Measurements from ENCODE around the gene TRAPPC12.
"Not testable (repeated sequence)": the region's sequence is repeated elsewhere in the genome, so short reads cannot be mapped to it uniquely, and the experiment has no call there.

GRCh38 chr2:3492475-3492787 lies 112.9 kb downstream of the TRAPPC12 start:
- not testable (repeated sequence) for TF ChIP-seq CTCF (conservative IDR thresholded peaks at IDR 0.05 in 1 of 2, IDR thresholded peaks at IDR 0.05 in 1 of 2; ENCODE audit: extremely low read depth in 1 of 2, insufficient read depth in 1 of 2, low read depth in 1 of 2, low read length in 2 of 2); EZH2 (IDR thresholded peaks at IDR 0.05; ENCODE audit: borderline replicate concordance, low read length)
